Heart left ventricle (tissue), 16 donors: Measurements from ENCODE around the gene SDSL. TPM values are rescaled to one million over a fixed set of nuclear protein-coding genes. Genes with fewer than 3 reads are reported as not detected.

Experiments
- ATAC-seq, 4 donors: fragments of 200-7000 bp; cut with Tn5 transposase; one replicate each; pipeline ENCODE4 v1.9.1; 2020 to 2022; ENCODE audit warnings: moderate library complexity in 4 of 4, mild to moderate bottlenecking in 3 of 4, moderate number of reproducible peaks in 1 of 4
- DNase-seq, 5 donors: peaks; one replicate each; pipeline ENCODE4 v3.0.0-alpha.2; 2020
- H3K27ac ChIP-seq, 12 donors: fragments of 200-600 bp; sonication (generic) in 4 of 12; one replicate each; pipeline versions ENCODE4 v1.5.0 to v1.8.0; 2016 to 2022; ENCODE audit warnings: mild to moderate bottlenecking in 2 of 12
- H3K27me3 ChIP-seq, 9 donors: fragments of 200-600 bp; sonication (generic) in 2 of 9; one replicate each; pipeline versions ENCODE4 v1.5.1 to v1.8.0; 2016 to 2022; ENCODE audit warnings: mild to moderate bottlenecking in 3 of 9
- H3K36me3 ChIP-seq, 9 donors: fragments of 200-600 bp; sonication (generic) in 2 of 9; one replicate each; pipeline versions ENCODE4 v1.5.0 to v1.8.0; 2018 to 2022; ENCODE audit warnings: mild to moderate bottlenecking in 2 of 9
- H3K4me1 ChIP-seq, 12 donors: fragments of 200-600 bp; sonication (generic) in 4 of 12; one replicate each; pipeline versions ENCODE4 v1.5.0 to v1.8.0; 2016 to 2022; ENCODE audit warnings: mild to moderate bottlenecking in 3 of 12
- H3K4me3 ChIP-seq, 12 donors: fragments of 200-600 bp; sonication (generic) in 4 of 12; one replicate each; pipeline versions ENCODE4 v1.5.0 to v1.8.0; 2017 to 2022; ENCODE audit warnings: mild to moderate bottlenecking in 9 of 12, moderate library complexity in 4 of 12
- H3K9me3 ChIP-seq, 12 donors: fragments of 200-600 bp; sonication (generic) in 4 of 12; one replicate each; pipeline versions ENCODE4 v1.5.0 to v1.8.0; 2016 to 2022; ENCODE audit warnings: mild to moderate bottlenecking in 1 of 12
- POLR2A ChIP-seq, 2 donors: fragments of 450-650 bp; IDR thresholded peaks; one replicate each; pipeline ENCODE4 v1.6.1; 2017; ENCODE audit warnings: antibody characterized with exemption in 2 of 2, mild to moderate bottlenecking in 2 of 2, moderate library complexity in 2 of 2
- WGBS, 4 donors: extraction: QIAGEN DNeasy Blood & Tissue Kit in 2 of 4; methylation state at CpG; one replicate each; pipeline versions ENCODE4 v1.1.5 to v1.1.7; 2013 to 2018; 5-methylcytosine and 5-hydroxymethylcytosine counted together
- intact Hi-C, 10 donors: fragments of 100-400 bp; cut with DNase I; formaldehyde crosslinking; loops; one replicate each; pipeline versions ENCODE4 v1.11.1 to v1.14.2; 2022
- polyA plus RNA-seq, 2 donors: library from polyadenylated mRNA; stranded (reverse); fragments of 200-250 nt; gene quantifications; one replicate each; pipeline ENCODE4 v1.2.3, GENCODE V29; 2013
- total RNA-seq, 9 donors: library from RNA; depleted of rRNA in 2 of 9; stranded (reverse); fragments of >200 nt in 2 of 9; fragmentation: NEBNext Ultra II Directional in 3 of 9; extraction: Animal tissue kit (Norgen Biotek cat#: 25700) in 3 of 9; gene quantifications; one replicate each; pipeline versions ENCODE4 v1.1.0 to v1.2.4, GENCODE V29; 2016 to 2023
- TF ChIP-seq, protein P1 (sequence below), 12 donors: fragments of 200-600 bp; sonication (generic) in 4 of 12; IDR thresholded peaks; one replicate each; pipeline versions ENCODE4 v1.5.0 to v1.8.0; 2018 to 2022; ENCODE audit warnings: antibody characterized with exemption in 12 of 12, mild to moderate bottlenecking in 5 of 12
- donor health status: ischemic (EF 13 %, LVEDD 7.1; RV severe dilation, severe dysfunction).
- donor health status: healthy with polysubstance abuse.
- donor health status: DM: no; HTN: yes; CAD: no.
- donor health status: DM: no; HTN: no; CAD: no.
- donor health status: ischemic (EF 25% LVEDD 6.9; RV normal size, moderate dysfunction).
- donor health status: ischemic (EF 25% LVEDD 5.7; RV mildly dilated, moderate dysfunction).
- donor health status: healthy.
- donor health status: DM: yes; HTN: yes; CAD: no.
- donor health status: ischemic (EF 35%, LVEDD 5.7; RV mildly dilated, moderate dysfunction).
- donor health status: nonischemic (EF 11% LVEDD 7.7; RV severe dilation, severe dysfunction).
- donor health status: DM: yes; HTN: yes; CAD: no.
- donor health status: PGD.
- donor health status: ischemic (EF 29% LVEDD 5.4; RV normal size, mild dysfunction).
- donor health status: nonischemic (EF 23%, LVEDD 6.1; RV moderate dilation, normal function).

SDSL gene
- total and polyA plus RNA-seq, 11 donors, result 2.5 to 21.0 (median 5.7) TPM

GRCh38 chr12:113472191-113473121 is 50.3 kb downstream of the SDSL start:
- Histone ChIP-seq H3K27me3 (peaks cover 67 to 98% (median 97%) of the 10 kb centered on the region in 9 donors), H3K4me3 (no peak overlapping the region), H3K36me3 (no peaks in the 10 kb centered on the region), H3K27ac (no peak overlapping the region), H3K9me3 (no peaks in the 10 kb centered on the region), H3K4me1 (peaks cover 0 to 36% (median 6%) of the 10 kb centered on the region in 12 donors)
- intact Hi-C loops, result no loop called here
- ATAC-seq (no peak), DNase-seq (no peak)
- 2% methylated on average over 33 to 51 of the region's 51 CpGs for WGBS, 4 donors
- no peak for TF ChIP-seq POLR2A (IDR thresholded peaks at IDR 0.05)
- TF ChIP-seq, protein P1, sequence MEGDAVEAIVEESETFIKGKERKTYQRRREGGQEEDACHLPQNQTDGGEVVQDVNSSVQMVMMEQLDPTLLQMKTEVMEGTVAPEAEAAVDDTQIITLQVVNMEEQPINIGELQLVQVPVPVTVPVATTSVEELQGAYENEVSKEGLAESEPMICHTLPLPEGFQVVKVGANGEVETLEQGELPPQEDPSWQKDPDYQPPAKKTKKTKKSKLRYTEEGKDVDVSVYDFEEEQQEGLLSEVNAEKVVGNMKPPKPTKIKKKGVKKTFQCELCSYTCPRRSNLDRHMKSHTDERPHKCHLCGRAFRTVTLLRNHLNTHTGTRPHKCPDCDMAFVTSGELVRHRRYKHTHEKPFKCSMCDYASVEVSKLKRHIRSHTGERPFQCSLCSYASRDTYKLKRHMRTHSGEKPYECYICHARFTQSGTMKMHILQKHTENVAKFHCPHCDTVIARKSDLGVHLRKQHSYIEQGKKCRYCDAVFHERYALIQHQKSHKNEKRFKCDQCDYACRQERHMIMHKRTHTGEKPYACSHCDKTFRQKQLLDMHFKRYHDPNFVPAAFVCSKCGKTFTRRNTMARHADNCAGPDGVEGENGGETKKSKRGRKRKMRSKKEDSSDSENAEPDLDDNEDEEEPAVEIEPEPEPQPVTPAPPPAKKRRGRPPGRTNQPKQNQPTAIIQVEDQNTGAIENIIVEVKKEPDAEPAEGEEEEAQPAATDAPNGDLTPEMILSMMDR (IDR thresholded peaks at IDR 0.05), result no peak

- DNase-seq (no peak), ATAC-seq (no peak)
- no peaks in the 10 kb centered on the region for H3K36me3 ChIP-seq
- H3K9me3 ChIP-seq, result no peaks in the 10 kb centered on the region
- TF ChIP-seq POLR2A (IDR thresholded peaks at IDR 0.05), result no peak
- TF ChIP-seq, protein P1 (IDR thresholded peaks at IDR 0.05), result no peak
- H3K4me3 ChIP-seq, result no peak overlapping the region
- H3K27me3 ChIP-seq, result peaks cover 66 to 98% (median 95%) of the 10 kb centered on the region in 9 donors
- H3K27ac ChIP-seq, result no peak overlapping the region
- peaks cover 0 to 27% (median 0%) of the 10 kb centered on the region in 12 donors for H3K4me1 ChIP-seq
- intact Hi-C loops, result no loop called here
- WGBS, 4 donors, result 7 to 14% (median 11%) methylated on average over 6 of the region's 6 CpGs
Observed at GRCh38 chr12:113473400-113473799, 51.2 kb downstream of the SDSL start.

DNA sequence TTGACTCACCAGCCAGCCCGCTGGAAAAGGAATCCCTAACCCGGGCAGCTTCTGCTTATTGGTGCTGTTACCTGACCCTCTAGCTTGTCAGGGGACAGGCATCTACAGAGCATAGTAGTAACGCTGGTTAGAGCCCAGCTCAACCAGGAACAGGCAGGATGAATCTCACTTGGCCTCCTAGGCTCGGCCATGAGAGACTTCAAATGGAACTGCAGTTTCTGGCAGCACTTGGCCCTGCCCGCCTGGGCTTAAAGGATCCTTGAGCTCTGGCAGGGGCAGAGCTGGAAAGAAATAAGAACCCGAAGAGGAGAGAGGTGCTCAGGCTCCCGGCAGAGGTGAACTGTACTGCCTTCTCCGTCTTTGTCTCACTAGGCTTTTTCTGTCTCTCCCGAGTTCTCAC is 51.8 kb downstream of the SDSL start:
- TF ChIP-seq, protein P1 (IDR thresholded peaks at IDR 0.05), result no peak
- TF ChIP-seq POLR2A (IDR thresholded peaks at IDR 0.05), result no peak
- H3K4me1 ChIP-seq, result peaks cover 0 to 26% (median 0%) of the 10 kb centered on the region in 12 donors
- no peaks in the 10 kb centered on the region for H3K36me3 ChIP-seq
- 1 to 3% (median 2%) methylated on average over 7 to 9 of the region's 9 CpGs for WGBS, 4 donors
- intact Hi-C loops, result no loop called here
- DNase-seq, result no peak
- H3K4me3 ChIP-seq, result no peak overlapping the region
- H3K9me3 ChIP-seq, result no peaks in the 10 kb centered on the region
- H3K27ac ChIP-seq, result no peak overlapping the region
- ATAC-seq, result no peak
- peaks cover 68 to 98% (median 95%) of the 10 kb centered on the region in 9 donors for H3K27me3 ChIP-seq

- Histone ChIP-seq H3K36me3 (no peaks in the 10 kb centered on the region), H3K27ac (no peak overlapping the region), H3K27me3 (peaks cover 65 to 98% (median 95%) of the 10 kb centered on the region in 9 donors), H3K9me3 (no peaks in the 10 kb centered on the region), H3K4me1 (peaks cover 0 to 33% (median under 1%) of the 10 kb centered on the region in 12 donors), H3K4me3 (no peak overlapping the region)
- DNase-seq (no peak), ATAC-seq (no peak)
- intact Hi-C loops, result no loop called here
- TF ChIP-seq POLR2A (IDR thresholded peaks at IDR 0.05), result no peak
- TF ChIP-seq, protein P1 (IDR thresholded peaks at IDR 0.05), result no peak
- 3 to 4% (median 3%) methylated on average over 19 of the region's 19 CpGs for WGBS, 4 donors
Observed at GRCh38 chr12:113474635-113475436, 52.7 kb downstream of the SDSL start.
